GM23338 (cell line): ENCODE data around the gene CCDC187. TPM values are rescaled to one million over a fixed set of nuclear protein-coding genes. Genes with fewer than 3 reads are reported as not detected.
A peak's percentile ranks its signal among the peaks of the same experiment; 100 is the strongest.

Experiments
- ATAC-seq: fragments of 200-7000 bp; cut with Tn5 transposase; 3 replicates; pipeline ENCODE4 v1.9.1; 2020
- DNase-seq: peaks from one replicate; pipeline ENCODE4 v3.0.0-alpha.2; 2015; ENCODE audit warnings: low spot score
- H2AFZ ChIP-seq: fragments of 200-600 bp; sonication (generic); 2 replicates; pipeline ENCODE4 v1.8.0; 2016; ENCODE audit warnings: antibody characterized with exemption, mild to moderate bottlenecking, moderate library complexity
- H3F3A ChIP-seq: fragments of 200-600 bp; sonication (generic); replicated peaks from 2 replicates; pipeline ENCODE4 v1.8.0; 2017; ENCODE audit warnings: antibody characterized with exemption, mixed run types, low read depth
- H3K27ac ChIP-seq: fragments of 200-600 bp; sonication (generic); 2 replicates; pipeline ENCODE4 v1.6.1; 2016; ENCODE audit warnings: low read depth
- H3K27me3 ChIP-seq: fragments of 200-600 bp; sonication (generic); 2 replicates; pipeline ENCODE4 v1.8.0; 2016; ENCODE audit warnings: mild to moderate bottlenecking, mixed run types, moderate library complexity; ENCODE audit not compliant: insufficient read depth
- H3K36me3 ChIP-seq: fragments of 200-600 bp; sonication (generic); 2 replicates; pipeline ENCODE4 v1.8.0; 2016; ENCODE audit warnings: mild to moderate bottlenecking; ENCODE audit not compliant: insufficient read depth
- H3K4me1 ChIP-seq: fragments of 200-600 bp; sonication (generic); 2 replicates; pipeline ENCODE4 v1.8.0; 2016; ENCODE audit warnings: mild to moderate bottlenecking, moderate library complexity; ENCODE audit not compliant: insufficient read depth
- H3K4me2 ChIP-seq: fragments of 200-600 bp; sonication (generic); 2 replicates; pipeline ENCODE4 v1.7.1; 2017; ENCODE audit warnings: mixed run types
- H3K4me3 ChIP-seq: fragments of 200-600 bp; sonication (generic); 2 replicates; pipeline ENCODE4 v1.6.1; 2016; ENCODE audit warnings: mixed run types
- H3K79me2 ChIP-seq: fragments of 200-600 bp; sonication (generic); replicated peaks from 2 replicates; pipeline ENCODE4 v1.8.0; 2017; ENCODE audit warnings: mild to moderate bottlenecking; ENCODE audit not compliant: insufficient read depth
- H3K9me2 ChIP-seq: fragments of 200-600 bp; sonication (generic); 2 replicates; pipeline ENCODE4 v1.8.0; 2017; ENCODE audit not compliant: insufficient read depth
- H4K20me1 ChIP-seq: fragments of 200-600 bp; sonication (generic); replicated peaks from 2 replicates; pipeline ENCODE4 v1.8.0; 2017; ENCODE audit warnings: mild to moderate bottlenecking; ENCODE audit not compliant: insufficient read depth
- H3K27ac Mint-ChIP-seq: 2 replicates; pipeline ENCODE4 v1.8.0; 2020; ENCODE audit warnings: inconsistent platforms, mild to moderate bottlenecking, moderate library complexity, mixed read lengths
- H3K27me3 Mint-ChIP-seq: 3 replicates; pipeline ENCODE4 v1.8.0; 2022; ENCODE audit warnings: low read depth, mild to moderate bottlenecking, moderate library complexity, mixed read lengths, inconsistent platforms; ENCODE audit not compliant: insufficient read depth, poor library complexity
- H3K36me3 Mint-ChIP-seq: 3 replicates; pipeline ENCODE4 v1.8.0; 2021; ENCODE audit warnings: low read depth, mild to moderate bottlenecking, inconsistent platforms, moderate library complexity, mixed read lengths
- H3K4me1 Mint-ChIP-seq: 3 replicates; pipeline ENCODE4 v1.8.0; 2020; ENCODE audit warnings: mild to moderate bottlenecking, inconsistent platforms, mixed read lengths
- H3K4me3 Mint-ChIP-seq: 3 replicates; pipeline ENCODE4 v1.8.0; 2021; ENCODE audit warnings: moderate library complexity, mild to moderate bottlenecking, inconsistent platforms, mixed read lengths
- H3K9me3 Mint-ChIP-seq: 3 replicates; pipeline ENCODE4 v1.8.0; 2020; ENCODE audit warnings: moderate library complexity, mild to moderate bottlenecking, inconsistent platforms, mixed read lengths
- CREB1 ChIP-seq: fragments of 250-450 bp; sonication (Bioruptor Pico); IDR thresholded peaks from 2 replicates; pipeline ENCODE4 v1.5.0; 2020; ENCODE audit warnings: low read depth, mild to moderate bottlenecking, moderate library complexity
- CTCF ChIP-seq, 2 experiments: fragments of 200-600 bp in 1 of 2; sonication (generic) in 1 of 2; conservative IDR thresholded peaks; 2 replicates each; pipeline versions ENCODE4 v1.5.1 to v1.6.1; 2016 to 2017; ENCODE audit warnings: antibody characterized with exemption in 2 of 2, low read depth in 2 of 2, mild to moderate bottlenecking in 2 of 2, moderate library complexity in 1 of 2
- ETS1 ChIP-seq: IDR thresholded peaks from 2 replicates; pipeline ENCODE4 v1.6.1; 2016; ENCODE audit warnings: antibody characterized with exemption
- EZH2 ChIP-seq: fragments of 200-600 bp; sonication (generic); IDR thresholded peaks from one replicate; pipeline ENCODE4 v1.8.0; 2017; ENCODE audit warnings: antibody characterized with exemption, mild to moderate bottlenecking, low read depth; ENCODE audit not compliant: unreplicated experiment
- EZH2phosphoT487 ChIP-seq: fragments of 200-600 bp; sonication (generic); IDR thresholded peaks from one replicate; pipeline ENCODE4 v1.8.1; 2018; ENCODE audit warnings: antibody characterized with exemption; ENCODE audit not compliant: unreplicated experiment
- JUNB ChIP-seq: IDR thresholded peaks from one replicate; pipeline ENCODE4 v1.6.1; 2016; ENCODE audit warnings: antibody characterized with exemption; ENCODE audit not compliant: unreplicated experiment
- NANOG ChIP-seq: IDR thresholded peaks from 2 replicates; pipeline ENCODE4 v1.6.1; 2016; ENCODE audit warnings: antibody characterized with exemption, borderline replicate concordance
- POLR2AphosphoS5 ChIP-seq: IDR thresholded peaks from 2 replicates; pipeline ENCODE4 v1.6.1; 2016; ENCODE audit warnings: antibody characterized with exemption, low read depth
- REST ChIP-seq: IDR thresholded peaks from one replicate; pipeline ENCODE4 v1.6.1; 2018; ENCODE audit warnings: antibody characterized with exemption; ENCODE audit not compliant: unreplicated experiment
- STAT1 ChIP-seq: IDR thresholded peaks from one replicate; pipeline ENCODE4 v1.6.1; 2016; ENCODE audit warnings: antibody characterized with exemption; ENCODE audit not compliant: unreplicated experiment
- ZNF114 ChIP-seq: fragments of 250-450 bp; sonication (Bioruptor Pico); IDR thresholded peaks from 2 replicates; pipeline ENCODE4 v1.5.0; 2020; ENCODE audit warnings: mild to moderate bottlenecking, moderate library complexity
- ZNF331 ChIP-seq: fragments of 250-450 bp; sonication (Bioruptor Pico); IDR thresholded peaks from 2 replicates; pipeline ENCODE4 v1.5.0; 2020; ENCODE audit warnings: low read depth, mild to moderate bottlenecking, moderate library complexity
- ZNF462 ChIP-seq: fragments of 250-450 bp; sonication (Bioruptor Pico); IDR thresholded peaks from 2 replicates; pipeline ENCODE4 v1.5.0; 2020; ENCODE audit warnings: mild to moderate bottlenecking, moderate library complexity
- polyA plus RNA-seq: library from polyadenylated mRNA; unstranded; fragments of >200 nt; fragmentation: Nextera tagmentation; extraction: Ambion mirVana; gene quantifications from 2 replicates; pipeline ENCODE4 v1.2.1, GENCODE V29; 2016
- total RNA-seq: library from RNA; depleted of rRNA; stranded (reverse); fragments of >200 nt; shearing (Covaris generic); gene quantifications from 2 replicates; pipeline ENCODE4 v1.2.3, GENCODE V29; 2014

Gene CCDC187
- total and polyA plus RNA-seq, 2 experiments from 2014 or later: 0.14 TPM; not detected in 1

- Histone ChIP-seq H3K27me3 (no peaks in the 10 kb centered on the region), H2AFZ (no peak overlapping the region), H3F3A (0 out of 2 replicates have a peak, but pooled peaks cover 3% of the 10 kb centered on the region), H3K27ac (no peak overlapping the region), H3K36me3 (no peaks in the 10 kb centered on the region), H3K79me2 (no peaks in the 10 kb centered on the region; the same call in 1 of the 2 replicates), H3K4me3 (peak overlapping the region; percentile 48; the same call in 1 of the 2 replicates), H3K4me1 (peaks cover 17% of the 10 kb centered on the region), H3K9me2 (no peaks in the 10 kb centered on the region), H3K4me2 (peak overlapping the region; percentile 75; the same call in 1 of the 2 replicates), H4K20me1 (no peaks in the 10 kb centered on the region)
- H3K27ac Mint-ChIP-seq: peak overlapping the region; percentile 64; the same call in 1 of the 2 replicates
- peaks cover 7% of the 10 kb centered on the region for H3K27me3 Mint-ChIP-seq
- no peaks in the 10 kb centered on the region for H3K9me3 Mint-ChIP-seq
- ATAC-seq (peak; percentile 31), DNase-seq (peak; percentile 45)
- H3K36me3 Mint-ChIP-seq: no peaks in the 10 kb centered on the region
- H3K4me3 Mint-ChIP-seq: peak overlapping the region; percentile 55
- H3K4me1 Mint-ChIP-seq: peaks cover 8% of the 10 kb centered on the region
- TF ChIP-seq POLR2AphosphoS5 (no peak), ZNF114 (CRISPR knock-in tag) (no peak), EZH2 (no peak), ETS1 (no peak), CTCF (conservative IDR thresholded peaks at IDR 0.05; ENCODE audit: low read depth in 2 of 2) (no peak), STAT1 (no peak), ZNF462 (CRISPR knock-in tag) (no peak), CREB1 (no peak), NANOG (no peak), JUNB (no peak), EZH2phosphoT487 (no peak), REST (no peak), ZNF331 (CRISPR knock-in tag) (no peak)
These were observed 24.7 kb upstream of the CCDC187 start for GRCh38 chr9:136328622-136329041.
